DLD1 (cell line): ENCODE data around the gene STK39.

ENCODE experiments used
- in situ Hi-C: cut with HindIII; loops from 2 replicates; pipeline ENCODE4 v1.10.0; 2017; ENCODE audit warnings: low sequenced_read_pairs

The STK39 gene

GRCh38 chr2:168210895-168211570, 36.4 kb downstream of the STK39 start:
- in situ Hi-C loops: no loop called here

GRCh38 chr2:168210216-168210894, 37.0 kb downstream of the STK39 start:
- in situ Hi-C loops: no loop called here

GRCh38 chr2:168208652-168209051, 38.7 kb downstream of the STK39 start:
- in situ Hi-C loops: no loop called here

GRCh38 chr2:168207851-168208250, 39.5 kb downstream of the STK39 start:
- in situ Hi-C loops: no loop called here

GRCh38 chr2:168203762-168204693, 43.4 kb downstream of the STK39 start:
- in situ Hi-C loops: no loop called here

- in situ Hi-C loops: no loop called here
These were observed 45.7 kb downstream of the STK39 start for GRCh38 chr2:168201584-168202116.

- in situ Hi-C loops: no loop called here
These were observed 46.3 kb downstream of the STK39 start for GRCh38 chr2:168200930-168201583.

GRCh38 chr2:168198476-168199207, 48.8 kb downstream of the STK39 start:
- in situ Hi-C loops: no loop called here

- in situ Hi-C loops: no loop called here
These were observed 50.6 kb downstream of the STK39 start for GRCh38 chr2:168196764-168197180.

GRCh38 chr2:168194784-168195522, 52.4 kb downstream of the STK39 start:
- in situ Hi-C loops: no loop called here

GRCh38 chr2:168192839-168193616, 54.4 kb downstream of the STK39 start:
- in situ Hi-C loops: no loop called here

- in situ Hi-C loops: no loop called here
These were observed 55.2 kb downstream of the STK39 start for GRCh38 chr2:168191955-168192785.

- in situ Hi-C loops: no loop called here
These were observed 56.6 kb downstream of the STK39 start for GRCh38 chr2:168190590-168191336.

- in situ Hi-C loops: no loop called here
These were observed 57.4 kb downstream of the STK39 start for GRCh38 chr2:168189835-168190569.

GRCh38 chr2:168188002-168188401, 59.4 kb downstream of the STK39 start:
- in situ Hi-C loops: no loop called here

GRCh38 chr2:168186452-168186851, 60.9 kb downstream of the STK39 start:
- in situ Hi-C loops: no loop called here
